HCT116 (cell line): ENCODE measurements around the gene PMM1. TPM values are rescaled to one million over a fixed set of nuclear protein-coding genes. Genes with fewer than 3 reads are reported as not detected.

Experiments used
- ATAC-seq: fragments of 200-7000 bp; cut with Tn5 transposase; 2 replicates; pipeline ENCODE4 v1.9.1; 2020; ENCODE audit warnings: mild to moderate bottlenecking, moderate library complexity
- BruUV-seq: library from RNA; stranded (reverse); fragments of 400-500 nt; replicated peaks from 2 replicates; lab custom pipeline; 2021; lab: Mats Ljungman, UMichigan
- CTCF ChIA-PET: fragments of 300-600 bp; sonication (Branson Sonifier 250); formaldehyde crosslinking; loops from one replicate; lab custom pipeline; 2021; ENCODE audit warnings: antibody characterized with exemption; lab: Charles Lee
- POLR2A ChIA-PET: fragments of 300-600, 350-600 bp; sonication (Branson Sonifier 250); formaldehyde crosslinking; loops from one replicate; lab custom pipeline; 2021; ENCODE audit warnings: antibody characterized with exemption; lab: Charles Lee
- RAD21 ChIA-PET, 2 experiments: fragments of 300-600 bp; sonication (Branson Sonifier 250); formaldehyde crosslinking; loops; one replicate each; lab custom pipeline; 2023; ENCODE audit warnings: low total read pairs in 2 of 2; ENCODE audit not compliant: uncharacterized antibody in 2 of 2, unreplicated experiment in 2 of 2, low non-redundant PET in 1 of 2; lab: Charles Lee
- DNase-seq: peaks from one replicate; pipeline ENCODE4 v3.0.0-alpha.2; 2010; ENCODE audit warnings: low read depth, low spot score
- H2AFZ ChIP-seq: fragments of 200-600 bp; shearing (Covaris generic), sonication (generic); 2 replicates; pipeline ENCODE4 v1.6.1; 2017; ENCODE audit warnings: low read depth, mixed run types, mixed read lengths, antibody characterized with exemption, low read length; ENCODE audit not compliant: poor library complexity, severe bottlenecking
- H3K27ac ChIP-seq: 2 replicates; pipeline ENCODE4 v1.5.1; 2012; ENCODE audit warnings: low read depth, low read length
- H3K27me3 ChIP-seq: fragments of 200-600 bp; sonication (generic); 2 replicates; pipeline ENCODE4 v1.6.1; 2016; ENCODE audit warnings: mixed run types, low read length, mixed read lengths; ENCODE audit not compliant: insufficient read depth
- H3K36me3 ChIP-seq, 2 experiments: fragments of 200-500 bp in 1 of 2; fragments of 200-600 bp in 1 of 2; sonication (Bioruptor generic) in 1 of 2; sonication (generic) in 1 of 2; 2 replicates each; pipeline versions ENCODE4 v1.5.1 to v1.6.1; 2014 to 2016; ENCODE audit warnings: low read length in 2 of 2, inconsistent platforms in 1 of 2, mixed read lengths in 1 of 2, mixed run types in 1 of 2; ENCODE audit not compliant: insufficient read depth in 2 of 2, control insufficient read depth in 1 of 2
- H3K4me1 ChIP-seq, 2 experiments: fragments of 200-600 bp in 1 of 2; sonication (generic) in 1 of 2; 2 replicates each; pipeline versions ENCODE4 v1.5.1 to v1.6.1; 2012 to 2017; ENCODE audit warnings: low read length in 2 of 2, inconsistent platforms in 1 of 2, mild to moderate bottlenecking in 1 of 2, mixed read lengths in 1 of 2, mixed run types in 1 of 2, moderate library complexity in 1 of 2; ENCODE audit not compliant: insufficient read depth in 2 of 2, control insufficient read depth in 1 of 2
- H3K4me2 ChIP-seq: fragments of 200-600 bp; sonication (generic); 2 replicates; pipeline ENCODE4 v1.6.1; 2017; ENCODE audit warnings: mixed run types, low read length, mixed read lengths
- H3K4me3 ChIP-seq, 2 experiments: fragments of 200-600 bp in 1 of 2; sonication (generic) in 1 of 2; replicated peaks in 1 of 2; 2 replicates each; pipeline ENCODE4 v1.5.1; 2011 to 2016; ENCODE audit warnings: low read length in 2 of 2, control low read depth in 1 of 2, low read depth in 1 of 2, mild to moderate bottlenecking in 1 of 2, mixed read lengths in 1 of 2, mixed run types in 1 of 2
- H3K79me2 ChIP-seq: fragments of 200-600 bp; sonication (generic); 2 replicates; pipeline ENCODE4 v1.6.1; 2017; ENCODE audit warnings: mild to moderate bottlenecking, mixed run types, low read length, moderate library complexity, mixed read lengths; ENCODE audit not compliant: insufficient read depth
- H3K9ac ChIP-seq: fragments of 200-600 bp; sonication (generic); 2 replicates; pipeline ENCODE4 v1.6.1; 2016; ENCODE audit warnings: low read length, mixed read lengths
- H3K9me2 ChIP-seq: fragments of 200-600 bp; sonication (generic), shearing (Covaris generic); 2 replicates; pipeline ENCODE4 v1.6.1; 2017; ENCODE audit warnings: mixed run types, mild to moderate bottlenecking, moderate library complexity; ENCODE audit not compliant: insufficient read depth
- H3K9me3 ChIP-seq, 2 experiments: fragments of 200-500 bp in 1 of 2; fragments of 200-600 bp in 1 of 2; sonication (Bioruptor generic) in 1 of 2; sonication (generic) in 1 of 2; 2 replicates each; pipeline ENCODE4 v1.6.1; 2014 to 2017; ENCODE audit warnings: low read length in 2 of 2, mixed read lengths in 2 of 2, inconsistent platforms in 1 of 2, low read depth in 1 of 2, mild to moderate bottlenecking in 1 of 2, mixed run types in 1 of 2, moderate library complexity in 1 of 2; ENCODE audit not compliant: control insufficient read depth in 1 of 2, insufficient read depth in 1 of 2
- H4K20me1 ChIP-seq: fragments of 200-600 bp; sonication (generic), shearing (Covaris generic); 2 replicates; pipeline ENCODE4 v1.6.1; 2017; ENCODE audit warnings: mixed run types, mild to moderate bottlenecking, moderate library complexity; ENCODE audit not compliant: insufficient read depth
- CEBPB ChIP-seq: IDR thresholded peaks from 2 replicates; pipeline ENCODE4 v1.6.1; 2012; ENCODE audit warnings: low read depth
- EGR1 ChIP-seq: IDR thresholded peaks from 2 replicates; pipeline ENCODE4 v1.6.1; 2012; ENCODE audit warnings: low read depth
- ELF1 ChIP-seq: IDR thresholded peaks from 2 replicates; pipeline ENCODE4 v1.6.1; 2012; ENCODE audit warnings: low read depth, borderline replicate concordance
- EZH2phosphoT487 ChIP-seq: fragments of 200-600 bp; IDR thresholded peaks from 2 replicates; pipeline ENCODE4 v1.6.1; 2018; ENCODE audit warnings: antibody characterized with exemption, borderline replicate concordance
- POLR2AphosphoS5 ChIP-seq: IDR thresholded peaks from 2 replicates; pipeline ENCODE4 v1.6.1; 2011; ENCODE audit warnings: mild to moderate bottlenecking, low read depth, low read length, moderate library complexity
- RAD21 ChIP-seq: IDR thresholded peaks from 2 replicates; pipeline ENCODE4 v1.6.1; 2012; ENCODE audit warnings: low read depth, mild to moderate bottlenecking
- SIN3A ChIP-seq: IDR thresholded peaks from 2 replicates; pipeline ENCODE4 v1.6.1; 2012; ENCODE audit warnings: low read depth
- SP1 ChIP-seq: IDR thresholded peaks from 2 replicates; pipeline ENCODE4 v1.6.1; 2012; ENCODE audit warnings: low read depth
- SRF ChIP-seq: IDR thresholded peaks from 2 replicates; pipeline ENCODE4 v1.6.1; 2012; ENCODE audit warnings: low read depth
- ZFX ChIP-seq: fragments of 450-650 bp; IDR thresholded peaks from 2 replicates; pipeline ENCODE4 v1.6.1; 2017
- intact Hi-C: fragments of 100-400 bp; cut with micrococcal nuclease; formaldehyde crosslinking; loops from 2 replicates; pipeline ENCODE4 v1.10.0; 2022
- total RNA-seq: library from RNA; stranded (reverse); gene quantifications from one replicate; pipeline ENCODE4 v1.2.1, GENCODE V29; 2021; ENCODE audit not compliant: unreplicated experiment
- TF ChIP-seq, protein P1 (sequence below): IDR thresholded peaks from 2 replicates; pipeline ENCODE4 v1.6.1; 2012
- TF ChIP-seq, protein P2 (sequence below), 3 experiments: fragments of 200-600 bp in 1 of 3; sonication (generic) in 1 of 3; IDR thresholded peaks in 2 of 3; conservative IDR thresholded peaks in 1 of 3; 2 replicates each; pipeline ENCODE4 v1.5.1; 2012 to 2017; ENCODE audit warnings: low read depth in 2 of 3, low read length in 2 of 3, antibody characterized with exemption in 1 of 3, borderline replicate concordance in 1 of 3, control low read depth in 1 of 3, mild to moderate bottlenecking in 1 of 3, mixed read lengths in 1 of 3, mixed run types in 1 of 3, moderate library complexity in 1 of 3; ENCODE audit not compliant: insufficient read depth in 1 of 3
- TF ChIP-seq, protein P3 (sequence below): IDR thresholded peaks from 2 replicates; pipeline ENCODE4 v1.6.1; 2012; ENCODE audit warnings: low read depth

Gene PMM1
- total RNA-seq, 1 experiment from 2014 or later, result 31.7 TPM

DNA sequence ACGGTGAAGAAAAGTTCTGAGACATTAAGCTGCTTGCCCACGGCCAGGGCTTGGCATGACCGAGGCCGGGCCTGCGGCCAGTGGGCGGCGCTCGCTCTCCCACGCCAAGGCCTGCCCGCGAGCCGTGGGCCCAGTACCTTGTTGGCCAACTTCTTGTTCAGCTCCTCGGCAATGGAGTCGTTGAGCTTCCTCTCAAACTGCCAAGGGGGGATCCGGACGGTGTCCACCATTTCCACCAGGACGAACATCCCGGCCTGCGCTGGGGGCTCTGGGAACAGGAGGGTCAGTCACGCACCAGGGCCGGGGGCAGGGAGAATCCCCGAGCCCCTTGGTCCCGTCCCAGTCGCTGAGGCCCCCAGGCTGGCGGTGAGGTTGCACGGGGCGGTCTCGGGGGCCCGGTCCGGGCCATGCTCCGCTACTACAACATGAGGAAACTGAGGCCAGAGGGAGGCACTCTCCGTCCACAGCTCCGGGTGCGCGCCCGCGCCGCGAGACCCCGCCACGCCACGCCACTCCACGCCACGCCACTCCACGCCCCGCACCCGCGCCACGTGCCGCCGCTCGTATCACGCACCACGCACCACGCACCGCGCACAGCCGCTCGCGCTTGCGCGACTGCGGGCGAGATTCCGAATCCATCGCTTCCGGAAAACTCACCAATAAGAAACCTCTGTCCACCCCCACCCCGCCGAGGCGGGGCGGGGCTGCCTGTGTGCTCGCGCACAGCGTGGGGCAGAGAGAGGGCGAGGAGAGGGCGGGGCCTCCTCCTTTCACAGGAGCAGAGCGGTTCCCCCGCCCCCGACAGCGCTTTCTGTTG, 45.6 kb downstream of the PMM1 start, which contains the start of gene POLR3H:
TSS of gene POLR3H (minus strand) at position 617 of the 817 bp plus-strand sequence. CDS start at position 248, 369 bp downstream.
- peak within 1 kb of the TSS; percentile 77 for H2AFZ ChIP-seq
- H3K79me2 ChIP-seq, result peaks cover 53% of the 10 kb centered on the region
- RAD21 ChIA-PET, result interaction anchor here in 1 of 2 experiments (0.5 kb wide), 1 partner anchor 46 kb away, joined by 3 read pairs; the partner anchor contains the start of gene PMM1
- TF ChIP-seq, protein P1, sequence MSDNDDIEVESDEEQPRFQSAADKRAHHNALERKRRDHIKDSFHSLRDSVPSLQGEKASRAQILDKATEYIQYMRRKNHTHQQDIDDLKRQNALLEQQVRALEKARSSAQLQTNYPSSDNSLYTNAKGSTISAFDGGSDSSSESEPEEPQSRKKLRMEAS, result peak; percentile 97
- TF ChIP-seq ZFX (peak; percentile 83; the same call in 1 of the 2 replicates), POLR2AphosphoS5 (peak; percentile 76), SIN3A (peak; percentile 63; the same call in 1 of the 2 replicates), SRF (no peak), ELF1 (peak; percentile 73; the same call in 1 of the 2 replicates), EZH2phosphoT487 (no peak), CEBPB (no peak), RAD21 (peak; percentile 66), EGR1 (peak; percentile 82), SP1 (peak; percentile 64)
- TF ChIP-seq, protein P2, sequence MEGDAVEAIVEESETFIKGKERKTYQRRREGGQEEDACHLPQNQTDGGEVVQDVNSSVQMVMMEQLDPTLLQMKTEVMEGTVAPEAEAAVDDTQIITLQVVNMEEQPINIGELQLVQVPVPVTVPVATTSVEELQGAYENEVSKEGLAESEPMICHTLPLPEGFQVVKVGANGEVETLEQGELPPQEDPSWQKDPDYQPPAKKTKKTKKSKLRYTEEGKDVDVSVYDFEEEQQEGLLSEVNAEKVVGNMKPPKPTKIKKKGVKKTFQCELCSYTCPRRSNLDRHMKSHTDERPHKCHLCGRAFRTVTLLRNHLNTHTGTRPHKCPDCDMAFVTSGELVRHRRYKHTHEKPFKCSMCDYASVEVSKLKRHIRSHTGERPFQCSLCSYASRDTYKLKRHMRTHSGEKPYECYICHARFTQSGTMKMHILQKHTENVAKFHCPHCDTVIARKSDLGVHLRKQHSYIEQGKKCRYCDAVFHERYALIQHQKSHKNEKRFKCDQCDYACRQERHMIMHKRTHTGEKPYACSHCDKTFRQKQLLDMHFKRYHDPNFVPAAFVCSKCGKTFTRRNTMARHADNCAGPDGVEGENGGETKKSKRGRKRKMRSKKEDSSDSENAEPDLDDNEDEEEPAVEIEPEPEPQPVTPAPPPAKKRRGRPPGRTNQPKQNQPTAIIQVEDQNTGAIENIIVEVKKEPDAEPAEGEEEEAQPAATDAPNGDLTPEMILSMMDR (IDR thresholded peaks at IDR 0.05 in 2 of 3, conservative IDR thresholded peaks at IDR 0.05 in 1 of 3; ENCODE audit: borderline replicate concordance in 1 of 3, insufficient read depth in 1 of 3, low read depth in 2 of 3, low read length in 2 of 3), result peak; percentile 61 to 68 (median 64); a peak in 5 of 6 replicates
- TF ChIP-seq, protein P3, sequence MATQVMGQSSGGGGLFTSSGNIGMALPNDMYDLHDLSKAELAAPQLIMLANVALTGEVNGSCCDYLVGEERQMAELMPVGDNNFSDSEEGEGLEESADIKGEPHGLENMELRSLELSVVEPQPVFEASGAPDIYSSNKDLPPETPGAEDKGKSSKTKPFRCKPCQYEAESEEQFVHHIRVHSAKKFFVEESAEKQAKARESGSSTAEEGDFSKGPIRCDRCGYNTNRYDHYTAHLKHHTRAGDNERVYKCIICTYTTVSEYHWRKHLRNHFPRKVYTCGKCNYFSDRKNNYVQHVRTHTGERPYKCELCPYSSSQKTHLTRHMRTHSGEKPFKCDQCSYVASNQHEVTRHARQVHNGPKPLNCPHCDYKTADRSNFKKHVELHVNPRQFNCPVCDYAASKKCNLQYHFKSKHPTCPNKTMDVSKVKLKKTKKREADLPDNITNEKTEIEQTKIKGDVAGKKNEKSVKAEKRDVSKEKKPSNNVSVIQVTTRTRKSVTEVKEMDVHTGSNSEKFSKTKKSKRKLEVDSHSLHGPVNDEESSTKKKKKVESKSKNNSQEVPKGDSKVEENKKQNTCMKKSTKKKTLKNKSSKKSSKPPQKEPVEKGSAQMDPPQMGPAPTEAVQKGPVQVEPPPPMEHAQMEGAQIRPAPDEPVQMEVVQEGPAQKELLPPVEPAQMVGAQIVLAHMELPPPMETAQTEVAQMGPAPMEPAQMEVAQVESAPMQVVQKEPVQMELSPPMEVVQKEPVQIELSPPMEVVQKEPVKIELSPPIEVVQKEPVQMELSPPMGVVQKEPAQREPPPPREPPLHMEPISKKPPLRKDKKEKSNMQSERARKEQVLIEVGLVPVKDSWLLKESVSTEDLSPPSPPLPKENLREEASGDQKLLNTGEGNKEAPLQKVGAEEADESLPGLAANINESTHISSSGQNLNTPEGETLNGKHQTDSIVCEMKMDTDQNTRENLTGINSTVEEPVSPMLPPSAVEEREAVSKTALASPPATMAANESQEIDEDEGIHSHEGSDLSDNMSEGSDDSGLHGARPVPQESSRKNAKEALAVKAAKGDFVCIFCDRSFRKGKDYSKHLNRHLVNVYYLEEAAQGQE, result no peak
- POLR2A ChIA-PET, result interaction anchor here (0.9 to 1.3 kb wide), 4 partner anchors 9 to 46 kb away, joined by 3 to 7 read pairs (median 4); partner anchors contain the start of gene PMM1
- peaks cover 6% of the 10 kb centered on the region; the same call in 1 of the 2 replicates for H4K20me1 ChIP-seq
- no peaks in the 10 kb centered on the region for H3K9me3 ChIP-seq
- peak within 1 kb of the TSS; percentile 94 for H3K27ac ChIP-seq
- BruUV-seq, result TSS peak; percentile 51
- no peaks in the 10 kb centered on the region for H3K27me3 ChIP-seq
- H3K4me1 ChIP-seq, result peaks cover 15 to 25% of the 10 kb centered on the region in 2 experiments
- peak; percentile 90 for DNase-seq
- H3K36me3 ChIP-seq, result peaks cover 10 to 19% of the 10 kb centered on the region in 2 experiments; a peak in 3 of 4 replicates
- H3K4me3 ChIP-seq, result peak within 1 kb of the TSS; percentile 92 to 99
- intact Hi-C loops, result no loop called here
- CTCF ChIA-PET, result interaction anchor here (1.0 to 1.5 kb wide), 4 partner anchors 17 to 54 kb away, joined by 3 to 7 read pairs (median 6); no protein-coding TSS in a partner anchor
- H3K9me2 ChIP-seq, result no peaks in the 10 kb centered on the region
- peak; percentile 98 for ATAC-seq
- peak within 1 kb of the TSS; percentile 94 for H3K4me2 ChIP-seq
- H3K9ac ChIP-seq, result peak within 1 kb of the TSS; percentile 100
